T-helper 1 cell treated with Interleukin-12 subunit alpha and Interleukin-12 subunit beta and Interleukin-4 antibody, amounts not matched to agents 30 μg/mL and 1 μg/mL, for 36 hours (primary cell): ENCODE results near the gene SSR1.
"Not testable (repeated sequence)": the region's sequence is repeated elsewhere in the genome, so short reads cannot be mapped to it uniquely, and the experiment has no call there.

ENCODE experiments used
- H3K27ac Mint-ChIP-seq: one replicate; pipeline ENCODE4 v1.8.0; 2021; ENCODE audit warnings: mild to moderate bottlenecking, mixed read lengths
- H3K27me3 Mint-ChIP-seq: one replicate; pipeline ENCODE4 v1.8.0; 2021; ENCODE audit warnings: low read depth, mixed read lengths
- H3K36me3 Mint-ChIP-seq: one replicate; pipeline ENCODE4 v1.8.0; 2021; ENCODE audit warnings: low read depth, mixed read lengths
- H3K4me1 Mint-ChIP-seq: one replicate; pipeline ENCODE4 v1.8.0; 2021; ENCODE audit warnings: low read depth, mixed read lengths
- H3K4me3 Mint-ChIP-seq: one replicate; pipeline ENCODE4 v1.8.0; 2021; ENCODE audit warnings: mild to moderate bottlenecking, moderate library complexity, mixed read lengths
- H3K9me3 Mint-ChIP-seq: one replicate; pipeline ENCODE4 v1.8.0; 2021; ENCODE audit warnings: mixed read lengths

SSR1 gene

GRCh38 chr6:7331452-7331851 is 18.5 kb upstream of the SSR1 start:
- H3K27ac Mint-ChIP-seq = no peak overlapping the region
- peaks cover 18% of the 10 kb centered on the region for H3K27me3 Mint-ChIP-seq
- H3K36me3 Mint-ChIP-seq = no peaks in the 10 kb centered on the region
- no peaks in the 10 kb centered on the region for H3K9me3 Mint-ChIP-seq
- H3K4me1 Mint-ChIP-seq = no peaks in the 10 kb centered on the region
- H3K4me3 Mint-ChIP-seq = no peak overlapping the region

DNA sequence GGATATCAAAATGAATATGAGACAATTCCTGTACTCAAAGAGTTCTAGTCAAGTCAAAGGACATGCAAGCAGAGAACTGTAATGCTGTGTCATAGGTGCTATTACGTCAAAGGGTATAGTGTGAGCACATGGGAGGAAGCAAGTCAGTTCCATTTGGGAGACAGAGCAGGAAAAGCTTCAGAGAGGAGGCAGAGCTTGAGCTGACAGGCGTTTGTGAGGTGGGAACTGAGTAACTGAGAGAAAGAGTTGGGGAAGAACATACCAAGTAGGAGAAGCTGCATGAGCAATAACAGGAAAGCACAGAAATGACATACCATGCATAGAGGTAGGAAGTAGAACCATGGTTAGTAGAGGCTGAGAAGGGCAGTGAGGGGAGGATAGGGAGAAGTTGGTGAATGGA is 15.2 kb upstream of the SSR1 start:
- Mint-ChIP-seq H3K4me1 (peaks cover 1% of the 10 kb centered on the region), H3K9me3 (peaks cover 4% of the 10 kb centered on the region), H3K27ac (no peak overlapping the region), H3K4me3 (no peak overlapping the region), H3K27me3 (peaks cover 17% of the 10 kb centered on the region), H3K36me3 (no peaks in the 10 kb centered on the region)

GRCh38 chr6:7325750-7326149 is 12.8 kb upstream of the SSR1 start:
- Mint-ChIP-seq H3K27me3 (peaks cover 19% of the 10 kb centered on the region), H3K4me3 (no peak overlapping the region), H3K27ac (no peak overlapping the region), H3K9me3 (peaks cover 4% of the 10 kb centered on the region), H3K4me1 (peaks cover 1% of the 10 kb centered on the region), H3K36me3 (no peaks in the 10 kb centered on the region)

GRCh38 chr6:7324520-7324919 is 11.5 kb upstream of the SSR1 start:
- peaks cover 1% of the 10 kb centered on the region for H3K4me1 Mint-ChIP-seq
- peaks cover 25% of the 10 kb centered on the region for H3K27me3 Mint-ChIP-seq
- peaks cover 4% of the 10 kb centered on the region for H3K9me3 Mint-ChIP-seq
- H3K4me3 Mint-ChIP-seq = no peak overlapping the region
- no peak overlapping the region for H3K27ac Mint-ChIP-seq
- H3K36me3 Mint-ChIP-seq = no peaks in the 10 kb centered on the region

- H3K4me3 Mint-ChIP-seq = no peak overlapping the region
Measured at GRCh38 chr6:7323074-7323473, 10.1 kb upstream of the SSR1 start.

GRCh38 chr6:7321866-7322265 is 8.9 kb upstream of the SSR1 start:
- not testable (repeated sequence) for H3K27ac Mint-ChIP-seq, H3K4me1 Mint-ChIP-seq, H3K36me3 Mint-ChIP-seq, H3K4me3 Mint-ChIP-seq, H3K9me3 Mint-ChIP-seq
- H3K27me3 Mint-ChIP-seq = peaks cover 20% of the 10 kb centered on the region

More at GRCh38 chr6:7323074-7323473, 10.1 kb upstream of the SSR1 start:
- peaks cover 4% of the 10 kb centered on the region for H3K9me3 Mint-ChIP-seq
- no peak overlapping the region for H3K27ac Mint-ChIP-seq
- peaks cover 1% of the 10 kb centered on the region for H3K4me1 Mint-ChIP-seq
- peaks cover 20% of the 10 kb centered on the region for H3K27me3 Mint-ChIP-seq
- H3K36me3 Mint-ChIP-seq = no peaks in the 10 kb centered on the region

DNA sequence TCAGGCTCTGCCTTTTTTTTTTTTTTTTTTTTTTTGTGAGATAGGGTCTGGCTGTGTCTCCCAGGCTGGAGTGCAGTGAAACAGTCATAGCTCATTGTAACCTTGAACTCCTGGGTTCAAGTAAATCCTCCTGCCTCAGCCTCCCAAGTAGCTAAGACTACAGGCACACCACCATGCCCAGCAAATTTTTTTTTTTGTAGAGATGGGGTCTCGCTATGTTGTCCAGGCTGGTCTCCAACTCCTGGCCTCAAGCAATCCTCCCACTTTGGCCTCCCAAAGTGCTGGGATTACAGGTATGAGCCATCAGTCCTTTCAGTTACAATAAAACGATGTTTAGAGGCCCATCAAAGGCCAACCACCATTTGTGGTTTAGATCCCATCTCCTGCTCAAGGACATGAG is 6.4 kb upstream of the SSR1 start:
- H3K36me3 Mint-ChIP-seq, H3K9me3 Mint-ChIP-seq, H3K4me3 Mint-ChIP-seq, H3K27ac Mint-ChIP-seq, H3K4me1 Mint-ChIP-seq: not testable (repeated sequence)
- peaks cover 14% of the 10 kb centered on the region for H3K27me3 Mint-ChIP-seq

- Mint-ChIP-seq H3K27me3 (peaks cover 8% of the 10 kb centered on the region), H3K4me1 (peaks cover 7% of the 10 kb centered on the region), H3K27ac (no peak overlapping the region), H3K4me3 (no peak overlapping the region), H3K36me3 (no peaks in the 10 kb centered on the region), H3K9me3 (no peaks in the 10 kb centered on the region)
Measured at GRCh38 chr6:7317538-7317937, 4.5 kb upstream of the SSR1 start.

DNA sequence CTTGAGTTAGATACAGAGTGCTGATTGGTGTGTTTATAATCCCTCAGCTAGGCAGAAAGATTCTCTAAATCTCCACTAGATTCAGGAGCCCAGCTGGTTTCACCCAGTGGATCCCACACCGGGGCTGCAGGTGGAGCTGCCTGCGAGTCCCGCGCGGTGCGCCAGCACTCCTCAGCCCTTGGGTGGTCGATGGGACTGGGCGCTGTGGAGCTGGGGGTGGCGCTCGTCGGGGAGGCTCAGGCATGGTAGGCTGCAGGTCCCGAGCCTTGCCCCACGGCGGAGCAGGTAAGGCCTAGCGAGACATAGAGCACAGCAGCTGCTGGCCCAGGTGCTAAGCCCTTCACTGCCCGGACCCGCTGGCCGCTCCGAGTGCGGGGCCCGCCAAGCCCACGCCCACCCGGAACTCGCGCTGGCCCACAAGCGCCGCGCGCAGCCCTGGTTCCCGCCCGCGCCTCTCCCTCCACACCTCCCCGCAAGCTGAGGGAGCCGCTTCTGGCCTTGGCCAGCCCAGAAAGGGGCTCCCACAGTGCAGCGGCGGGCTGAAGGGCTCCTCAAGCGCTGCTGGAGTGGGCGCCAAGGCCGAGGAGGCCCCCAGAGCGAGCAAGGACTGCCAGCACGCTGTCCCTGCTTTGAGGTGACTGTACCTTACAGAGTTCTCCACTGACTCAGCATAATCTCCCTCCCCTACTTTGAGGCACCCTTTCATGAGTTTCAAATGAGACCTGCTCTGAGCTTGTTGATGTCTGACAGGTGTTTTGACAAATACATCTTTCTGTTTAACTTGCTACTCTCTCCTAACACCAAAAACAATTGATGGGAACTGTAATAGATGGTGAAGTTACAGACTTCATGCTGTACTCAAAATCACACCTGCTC is 3.9 kb upstream of the SSR1 start:
- Mint-ChIP-seq H3K27ac (no peak overlapping the region), H3K27me3 (peaks cover 8% of the 10 kb centered on the region), H3K4me3 (no peak overlapping the region), H3K9me3 (no peaks in the 10 kb centered on the region), H3K4me1 (peaks cover 10% of the 10 kb centered on the region), H3K36me3 (peaks cover 5% of the 10 kb centered on the region)

GRCh38 chr6:7315948-7316365 is 3.0 kb upstream of the SSR1 start:
- Mint-ChIP-seq H3K4me3 (no peak overlapping the region), H3K4me1 (peaks cover 15% of the 10 kb centered on the region), H3K36me3 (peaks cover 10% of the 10 kb centered on the region), H3K27ac (no peak overlapping the region), H3K9me3 (no peaks in the 10 kb centered on the region), H3K27me3 (peaks cover 8% of the 10 kb centered on the region)

- Mint-ChIP-seq H3K36me3 (peaks cover 14% of the 10 kb centered on the region), H3K4me1 (peaks cover 17% of the 10 kb centered on the region)
- H3K27ac Mint-ChIP-seq, H3K4me3 Mint-ChIP-seq, H3K27me3 Mint-ChIP-seq, H3K9me3 Mint-ChIP-seq: not testable (repeated sequence)
Measured at GRCh38 chr6:7315087-7315947, 2.3 kb upstream of the SSR1 start.

- peak overlapping the region; percentile 28 for H3K4me3 Mint-ChIP-seq
- peaks cover 23% of the 10 kb centered on the region for H3K36me3 Mint-ChIP-seq
- H3K4me1 Mint-ChIP-seq = peaks cover 21% of the 10 kb centered on the region
- H3K9me3 Mint-ChIP-seq = peaks cover 5% of the 10 kb centered on the region
- no peaks in the 10 kb centered on the region for H3K27me3 Mint-ChIP-seq
- H3K27ac Mint-ChIP-seq = no peak overlapping the region
Measured at GRCh38 chr6:7314414-7314813, 1.4 kb upstream of the SSR1 start.

- Mint-ChIP-seq H3K36me3 (peaks cover 31% of the 10 kb centered on the region), H3K27me3 (no peaks in the 10 kb centered on the region), H3K4me3 (peak overlapping the region; percentile 93), H3K27ac (peak overlapping the region; percentile 90), H3K9me3 (peaks cover 5% of the 10 kb centered on the region), H3K4me1 (peaks cover 26% of the 10 kb centered on the region)
Measured at GRCh38 chr6:7313505-7314165, 636 bp upstream of the SSR1 start.

DNA sequence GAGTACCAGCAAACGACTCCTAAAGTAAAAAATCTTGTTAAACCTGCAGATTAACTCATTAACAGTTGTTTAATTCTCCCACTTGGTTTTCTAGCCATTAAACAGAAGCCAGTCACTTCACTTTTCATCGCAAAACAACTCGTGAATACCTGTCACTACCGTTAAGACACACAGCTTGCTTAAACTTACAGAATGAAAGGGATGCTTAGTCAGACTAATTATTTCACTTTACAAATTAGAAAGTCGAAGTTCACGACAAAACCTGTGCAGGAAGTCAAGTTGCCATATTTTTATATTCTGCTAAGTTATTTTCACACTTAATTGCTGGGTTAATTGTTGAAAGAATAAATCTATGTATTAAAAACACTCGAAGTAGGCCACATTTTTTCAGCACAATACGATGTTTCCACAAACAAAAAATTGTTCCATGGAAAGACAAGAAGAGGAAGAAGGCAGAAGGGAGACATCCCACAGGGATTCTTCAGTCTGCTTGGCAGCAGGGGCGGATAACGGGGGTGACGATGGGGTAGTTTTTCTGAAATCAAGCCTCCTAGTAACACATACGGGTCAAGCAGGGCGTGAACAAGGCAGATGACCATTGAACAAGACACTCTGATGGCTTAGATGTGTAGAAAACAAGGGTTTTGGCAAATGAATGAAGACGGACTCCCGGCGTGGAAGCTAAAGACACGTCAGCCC is 933 bp downstream of the SSR1 start:
- H3K4me1 Mint-ChIP-seq = peaks cover 37% of the 10 kb centered on the region
- H3K4me3 Mint-ChIP-seq = peak overlapping the region; percentile 93
- peaks cover 5% of the 10 kb centered on the region for H3K9me3 Mint-ChIP-seq
- H3K27me3 Mint-ChIP-seq = no peaks in the 10 kb centered on the region
- peak overlapping the region; percentile 91 for H3K27ac Mint-ChIP-seq
- H3K36me3 Mint-ChIP-seq = peaks cover 42% of the 10 kb centered on the region
